Measurements from ENCODE around the gene ARID3A.

DNA sequence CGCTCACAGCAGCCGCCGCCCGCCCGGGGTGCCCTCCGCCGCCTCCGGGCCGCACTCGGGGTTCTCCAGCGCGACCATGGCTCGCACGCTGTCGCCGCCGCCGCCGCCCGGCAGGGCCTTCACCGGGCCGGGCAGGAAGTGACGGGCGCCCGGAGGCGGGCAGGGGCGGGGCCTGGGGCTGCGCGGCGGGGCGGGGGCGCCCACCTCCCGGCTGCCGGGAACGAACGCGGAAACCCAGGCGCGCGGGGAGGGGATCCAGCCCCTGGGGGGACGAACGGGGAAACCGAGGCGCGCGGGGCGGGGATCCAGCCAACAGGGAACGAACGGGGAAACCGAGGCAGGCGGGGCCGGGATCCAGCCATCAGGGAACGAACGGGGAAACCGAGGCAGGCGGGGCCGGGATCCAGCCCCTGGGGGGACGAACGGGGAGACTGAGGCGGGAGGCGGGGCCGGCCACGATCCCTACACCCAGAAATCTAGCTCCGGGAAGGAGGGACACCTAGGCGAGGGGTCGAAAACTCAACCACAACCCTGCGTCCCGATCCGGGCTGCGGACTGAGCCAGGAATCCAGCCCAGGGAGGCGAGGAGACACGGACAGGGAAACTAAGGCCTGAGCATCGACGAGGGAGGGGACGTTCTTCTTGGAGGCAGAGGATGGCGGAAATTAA, 12.6 kb upstream of the ARID3A start, which contains the start of gene R3HDM4:
- TF ChIP-seq, protein P1, sequence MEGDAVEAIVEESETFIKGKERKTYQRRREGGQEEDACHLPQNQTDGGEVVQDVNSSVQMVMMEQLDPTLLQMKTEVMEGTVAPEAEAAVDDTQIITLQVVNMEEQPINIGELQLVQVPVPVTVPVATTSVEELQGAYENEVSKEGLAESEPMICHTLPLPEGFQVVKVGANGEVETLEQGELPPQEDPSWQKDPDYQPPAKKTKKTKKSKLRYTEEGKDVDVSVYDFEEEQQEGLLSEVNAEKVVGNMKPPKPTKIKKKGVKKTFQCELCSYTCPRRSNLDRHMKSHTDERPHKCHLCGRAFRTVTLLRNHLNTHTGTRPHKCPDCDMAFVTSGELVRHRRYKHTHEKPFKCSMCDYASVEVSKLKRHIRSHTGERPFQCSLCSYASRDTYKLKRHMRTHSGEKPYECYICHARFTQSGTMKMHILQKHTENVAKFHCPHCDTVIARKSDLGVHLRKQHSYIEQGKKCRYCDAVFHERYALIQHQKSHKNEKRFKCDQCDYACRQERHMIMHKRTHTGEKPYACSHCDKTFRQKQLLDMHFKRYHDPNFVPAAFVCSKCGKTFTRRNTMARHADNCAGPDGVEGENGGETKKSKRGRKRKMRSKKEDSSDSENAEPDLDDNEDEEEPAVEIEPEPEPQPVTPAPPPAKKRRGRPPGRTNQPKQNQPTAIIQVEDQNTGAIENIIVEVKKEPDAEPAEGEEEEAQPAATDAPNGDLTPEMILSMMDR (IDR thresholded peaks at IDR 0.05): no peak
- TF ChIP-seq POLR2AphosphoS5 (IDR thresholded peaks at IDR 0.05; ENCODE audit: low read depth, low read length) (no peak; the same call in 1 of the 2 replicates), TCF7L2 (IDR thresholded peaks at IDR 0.05; ENCODE audit: low read depth, low read length) (no peak)
- TF ChIP-seq, protein P2, sequence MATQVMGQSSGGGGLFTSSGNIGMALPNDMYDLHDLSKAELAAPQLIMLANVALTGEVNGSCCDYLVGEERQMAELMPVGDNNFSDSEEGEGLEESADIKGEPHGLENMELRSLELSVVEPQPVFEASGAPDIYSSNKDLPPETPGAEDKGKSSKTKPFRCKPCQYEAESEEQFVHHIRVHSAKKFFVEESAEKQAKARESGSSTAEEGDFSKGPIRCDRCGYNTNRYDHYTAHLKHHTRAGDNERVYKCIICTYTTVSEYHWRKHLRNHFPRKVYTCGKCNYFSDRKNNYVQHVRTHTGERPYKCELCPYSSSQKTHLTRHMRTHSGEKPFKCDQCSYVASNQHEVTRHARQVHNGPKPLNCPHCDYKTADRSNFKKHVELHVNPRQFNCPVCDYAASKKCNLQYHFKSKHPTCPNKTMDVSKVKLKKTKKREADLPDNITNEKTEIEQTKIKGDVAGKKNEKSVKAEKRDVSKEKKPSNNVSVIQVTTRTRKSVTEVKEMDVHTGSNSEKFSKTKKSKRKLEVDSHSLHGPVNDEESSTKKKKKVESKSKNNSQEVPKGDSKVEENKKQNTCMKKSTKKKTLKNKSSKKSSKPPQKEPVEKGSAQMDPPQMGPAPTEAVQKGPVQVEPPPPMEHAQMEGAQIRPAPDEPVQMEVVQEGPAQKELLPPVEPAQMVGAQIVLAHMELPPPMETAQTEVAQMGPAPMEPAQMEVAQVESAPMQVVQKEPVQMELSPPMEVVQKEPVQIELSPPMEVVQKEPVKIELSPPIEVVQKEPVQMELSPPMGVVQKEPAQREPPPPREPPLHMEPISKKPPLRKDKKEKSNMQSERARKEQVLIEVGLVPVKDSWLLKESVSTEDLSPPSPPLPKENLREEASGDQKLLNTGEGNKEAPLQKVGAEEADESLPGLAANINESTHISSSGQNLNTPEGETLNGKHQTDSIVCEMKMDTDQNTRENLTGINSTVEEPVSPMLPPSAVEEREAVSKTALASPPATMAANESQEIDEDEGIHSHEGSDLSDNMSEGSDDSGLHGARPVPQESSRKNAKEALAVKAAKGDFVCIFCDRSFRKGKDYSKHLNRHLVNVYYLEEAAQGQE (IDR thresholded peaks at IDR 0.05; ENCODE audit: insufficient read depth in 1 of 2, low read depth in 2 of 2, low read length in 1 of 2): no peak

All from Panc1 (cell line).